GM19240 (cell line): ENCODE data around the gene DGKD.
"Not testable (repeated sequence)": the region's sequence is repeated elsewhere in the genome, so short reads cannot be mapped to it uniquely, and the experiment has no call there.

Experiments used
- DNase-seq: peaks from one replicate; pipeline ENCODE4 v3.0.0; 2011; ENCODE audit warnings: low spot score; ENCODE audit not compliant: insufficient read length

The DGKD gene

GRCh38 chr2:233385489-233386044 lies 31.3 kb downstream of the DGKD start:
- peak; percentile 40 for DNase-seq

DNA sequence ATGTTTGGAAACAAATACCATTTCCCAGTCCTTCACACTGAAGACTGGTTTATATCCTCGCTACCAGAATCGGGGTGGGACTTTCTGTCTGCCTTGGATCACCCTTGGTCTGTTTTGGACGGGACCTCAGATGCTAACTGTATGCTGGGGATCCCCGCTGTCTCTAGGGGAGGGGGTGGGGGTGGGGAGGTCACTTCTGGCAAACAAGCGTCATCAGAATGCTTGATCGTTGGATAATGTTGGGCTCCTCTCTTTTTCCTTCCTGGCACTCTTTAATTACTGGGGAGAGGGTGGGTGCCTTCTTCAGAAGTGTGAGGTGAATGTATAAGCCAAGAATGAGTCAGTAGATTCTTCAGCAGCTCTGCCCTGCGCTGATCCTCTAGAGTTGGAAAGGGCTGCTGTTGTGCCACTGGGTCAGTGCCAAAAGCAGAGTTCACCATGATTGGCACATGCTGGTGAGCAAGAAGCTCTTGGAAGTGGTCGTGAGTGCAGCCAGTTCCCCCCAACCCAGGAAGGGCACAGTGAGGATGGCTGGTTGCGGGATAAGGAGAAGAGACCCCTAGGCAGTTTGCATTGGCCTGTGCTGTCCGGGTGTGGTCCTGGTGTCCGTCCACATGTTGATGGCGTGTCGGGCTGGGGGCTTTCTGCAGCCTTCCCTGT lies 32.2 kb downstream of the DGKD start:
- no peak for DNase-seq

- DNase-seq = no peak
Observed at GRCh38 chr2:233387225-233387624, 32.9 kb downstream of the DGKD start.

DNA sequence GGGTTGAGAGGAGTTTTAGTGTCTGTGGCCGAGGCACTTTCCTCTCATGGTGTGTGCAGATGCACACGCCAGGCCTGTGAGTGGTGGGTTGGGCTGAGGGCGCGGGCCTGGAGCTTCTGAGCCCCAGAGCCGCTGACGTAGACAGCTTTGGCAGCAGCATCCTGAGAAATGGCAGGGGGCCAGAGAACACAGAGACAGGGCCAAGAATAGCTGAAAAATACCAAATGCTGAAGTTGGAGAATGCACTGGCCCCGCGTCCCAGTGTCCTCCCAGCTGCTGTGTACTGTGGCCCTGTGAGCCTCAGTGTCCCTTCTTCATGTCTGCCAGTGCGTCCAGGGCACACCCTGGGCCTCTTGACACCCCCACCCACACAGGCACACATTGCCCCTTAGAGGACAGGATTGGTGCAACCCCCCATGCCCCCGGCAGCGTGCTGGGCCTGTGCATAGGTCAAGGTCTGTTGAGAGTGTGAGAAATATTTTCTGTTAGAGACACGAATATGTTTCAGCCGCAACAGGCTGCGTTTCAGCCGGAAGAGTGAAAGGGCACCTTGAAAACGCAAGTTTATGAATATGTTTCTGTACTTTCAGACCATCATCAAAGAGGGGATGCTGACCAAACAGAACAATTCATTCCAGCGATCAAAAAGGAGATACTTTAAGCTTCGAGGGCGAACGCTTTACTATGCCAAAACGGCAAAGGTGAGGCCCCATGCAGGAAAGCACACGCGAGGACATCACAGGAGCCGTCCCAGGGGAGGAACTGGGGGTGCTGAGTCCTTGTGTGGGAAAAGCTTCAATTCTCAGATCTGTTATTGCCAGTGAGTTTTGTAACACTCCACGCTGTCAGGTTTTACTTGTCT lies 33.6 kb downstream of the DGKD start:
- DNase-seq = no peak

- no peak for DNase-seq
Observed at GRCh38 chr2:233389601-233390125, 35.4 kb downstream of the DGKD start.

- no peak for DNase-seq
Observed at GRCh38 chr2:233395687-233396086, 41.4 kb downstream of the DGKD start.

GRCh38 chr2:233396726-233397665 lies 42.7 kb downstream of the DGKD start:
- DNase-seq = not testable (repeated sequence)

DNA sequence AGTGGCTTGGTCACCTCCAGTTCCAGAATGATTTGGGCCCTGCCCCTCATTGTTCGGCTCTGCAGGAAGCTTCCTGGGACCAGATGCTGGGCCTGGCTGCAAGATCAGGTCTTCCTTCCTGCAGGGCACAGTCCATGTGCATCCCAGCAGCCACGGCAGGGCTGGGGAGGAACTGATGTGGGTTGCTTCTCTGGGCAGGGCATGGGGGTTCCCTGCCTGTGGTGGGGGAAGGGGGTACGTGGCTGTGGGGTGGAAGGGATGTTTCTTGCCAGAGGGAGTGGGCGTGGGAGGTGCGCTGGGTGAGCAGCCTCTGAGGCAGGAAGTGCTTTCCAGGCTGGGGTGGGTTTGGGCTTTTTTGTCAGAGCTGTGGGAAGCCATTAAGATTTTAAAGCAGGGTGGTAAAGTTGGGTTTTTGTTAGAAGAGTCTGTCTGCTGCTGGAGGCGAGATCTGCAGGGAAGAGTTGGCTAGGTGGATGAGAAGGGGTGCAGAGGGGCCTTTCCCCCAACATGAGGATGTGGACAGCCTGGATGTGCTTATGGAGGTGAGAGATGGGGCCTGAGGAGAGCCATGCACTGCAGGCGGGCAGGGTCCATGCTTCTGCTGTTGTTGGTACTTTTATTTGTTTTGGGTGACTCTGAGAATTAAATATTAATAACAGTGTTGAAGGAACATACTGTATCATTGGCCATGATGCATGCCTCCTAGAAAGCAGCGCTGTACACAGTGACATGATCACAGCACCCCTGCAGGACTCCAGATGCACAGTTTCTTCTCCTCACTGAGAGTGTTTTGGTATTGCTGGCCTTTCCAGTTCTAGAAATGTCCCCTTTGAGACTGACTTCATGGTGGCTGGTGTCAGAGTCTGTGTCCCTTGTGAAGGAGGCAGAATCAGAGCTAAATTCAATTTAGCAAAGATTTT lies 45.3 kb downstream of the DGKD start:
- no peak for DNase-seq

DNA sequence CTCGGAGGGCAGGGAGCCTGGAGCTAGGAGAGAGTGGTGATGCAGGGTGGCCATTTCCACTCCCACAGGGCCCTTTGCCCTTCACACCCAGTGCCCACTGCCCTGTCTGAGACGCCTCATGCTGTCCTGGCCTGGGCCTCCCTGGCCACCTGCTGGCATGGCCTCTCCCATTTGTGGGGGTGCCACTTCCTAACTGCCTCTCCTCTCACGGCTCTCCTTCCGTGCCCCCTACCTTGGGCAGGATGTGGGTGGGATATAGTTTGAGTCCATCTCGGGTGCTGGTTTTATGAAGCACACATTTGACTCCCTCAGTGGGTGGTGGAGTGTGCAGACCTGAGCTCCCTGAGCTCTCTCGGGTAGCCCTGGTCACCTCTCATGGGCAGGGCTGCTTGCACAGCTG lies 46.0 kb downstream of the DGKD start:
- DNase-seq = no peak

DNA sequence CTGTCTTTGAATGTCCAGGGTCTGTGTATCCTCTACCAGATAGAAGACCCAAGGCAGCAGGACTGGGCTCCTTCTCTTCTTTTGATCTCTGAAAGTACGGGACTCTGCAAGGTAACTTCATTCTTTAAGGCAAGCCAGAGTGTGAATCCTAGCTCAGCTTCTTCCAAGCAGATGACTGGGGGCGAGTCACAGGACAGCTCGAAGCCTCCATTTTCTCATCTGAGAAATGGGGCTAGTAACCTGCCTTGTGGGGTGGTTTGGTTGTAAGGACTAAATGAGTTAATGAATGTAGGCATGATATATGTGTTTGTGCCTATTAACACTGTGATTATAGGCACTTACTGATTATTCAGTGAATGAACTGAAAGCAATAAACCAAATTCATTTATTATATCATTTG lies 46.7 kb downstream of the DGKD start:
- no peak for DNase-seq

DNA sequence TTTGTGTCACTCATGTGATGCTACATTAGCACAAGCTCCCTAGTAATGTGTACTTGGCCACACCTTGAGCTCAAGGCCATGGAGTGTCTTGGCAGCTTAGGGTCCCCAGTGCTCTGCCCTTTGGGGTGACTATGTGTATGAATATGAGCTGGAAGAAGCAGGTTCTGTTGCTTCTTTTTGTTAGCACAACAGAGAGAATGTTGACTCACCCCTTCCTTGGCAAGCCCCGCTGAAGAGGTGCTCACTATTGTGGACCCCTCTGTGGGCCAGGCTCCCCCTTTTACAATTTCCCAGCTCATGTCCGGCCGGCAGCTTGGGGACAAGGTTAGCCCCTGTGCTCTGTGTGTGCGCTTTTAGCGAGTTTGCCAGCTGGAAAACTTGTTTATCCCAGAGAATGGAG lies 48.1 kb downstream of the DGKD start:
- DNase-seq = no peak

GRCh38 chr2:233402789-233403188 lies 48.5 kb downstream of the DGKD start:
- DNase-seq = no peak

DNA sequence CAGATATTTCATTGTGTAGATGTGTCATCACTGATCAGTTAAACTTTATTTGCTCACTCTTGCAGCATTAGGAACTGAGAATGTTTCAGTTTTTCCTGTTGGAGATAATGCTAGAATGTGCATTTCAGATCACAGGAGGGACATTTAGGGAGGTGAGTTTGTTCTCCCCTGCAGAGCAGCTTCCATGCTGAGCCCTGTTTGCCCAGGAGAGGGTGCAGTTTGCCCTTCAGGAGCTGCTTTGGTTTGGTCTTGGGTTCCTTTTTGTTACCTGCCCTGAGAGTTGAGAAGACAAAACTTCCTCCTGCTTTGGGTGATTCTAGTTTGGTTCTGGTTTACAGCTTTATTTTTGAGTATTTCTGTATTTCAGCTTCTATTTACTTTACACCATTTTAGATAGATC lies 49.9 kb downstream of the DGKD start:
- DNase-seq = peak; percentile 54

DNA sequence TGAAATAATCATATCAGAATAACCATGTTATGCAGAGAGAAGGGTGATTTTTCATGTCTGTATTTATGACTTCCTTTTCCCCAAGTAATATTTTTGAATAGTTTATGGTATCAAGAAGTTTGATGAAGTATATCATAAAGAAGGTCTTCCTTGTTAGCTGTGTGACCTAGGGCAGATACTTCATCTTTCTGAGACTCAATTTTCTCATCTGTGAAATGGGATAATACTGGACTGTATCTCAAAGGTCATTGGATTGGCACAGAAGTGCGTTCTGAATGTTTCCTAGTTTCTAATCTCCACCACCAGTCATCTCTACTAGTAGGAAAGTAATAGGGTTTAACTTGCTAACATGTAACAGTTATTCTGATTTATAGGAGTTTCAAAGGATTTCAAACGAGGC lies 52.6 kb downstream of the DGKD start:
- no peak for DNase-seq

DNA sequence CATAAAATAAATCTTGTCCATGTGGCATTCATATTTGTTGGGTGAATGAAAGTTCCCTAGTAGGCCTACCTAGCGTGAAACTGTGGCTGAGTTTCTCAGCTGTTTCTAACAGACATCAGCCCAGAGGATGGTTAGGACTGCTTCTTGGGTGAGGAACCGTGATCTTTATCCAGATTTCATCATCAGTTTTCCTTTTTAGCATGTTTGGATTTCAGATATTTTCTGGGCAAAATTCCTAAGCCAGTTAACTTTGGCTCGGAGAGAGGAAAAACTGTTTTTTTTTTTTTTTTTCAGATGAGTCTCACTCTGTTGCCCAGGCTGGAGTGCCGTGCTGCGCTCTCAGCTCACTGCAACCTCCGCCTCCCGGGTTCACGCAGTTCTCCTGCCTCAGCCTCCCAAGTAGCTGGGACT lies 53.5 kb downstream of the DGKD start:
- no peak for DNase-seq

GRCh38 chr2:233408366-233409285 lies 54.3 kb downstream of the DGKD start:
- no peak for DNase-seq

DNA sequence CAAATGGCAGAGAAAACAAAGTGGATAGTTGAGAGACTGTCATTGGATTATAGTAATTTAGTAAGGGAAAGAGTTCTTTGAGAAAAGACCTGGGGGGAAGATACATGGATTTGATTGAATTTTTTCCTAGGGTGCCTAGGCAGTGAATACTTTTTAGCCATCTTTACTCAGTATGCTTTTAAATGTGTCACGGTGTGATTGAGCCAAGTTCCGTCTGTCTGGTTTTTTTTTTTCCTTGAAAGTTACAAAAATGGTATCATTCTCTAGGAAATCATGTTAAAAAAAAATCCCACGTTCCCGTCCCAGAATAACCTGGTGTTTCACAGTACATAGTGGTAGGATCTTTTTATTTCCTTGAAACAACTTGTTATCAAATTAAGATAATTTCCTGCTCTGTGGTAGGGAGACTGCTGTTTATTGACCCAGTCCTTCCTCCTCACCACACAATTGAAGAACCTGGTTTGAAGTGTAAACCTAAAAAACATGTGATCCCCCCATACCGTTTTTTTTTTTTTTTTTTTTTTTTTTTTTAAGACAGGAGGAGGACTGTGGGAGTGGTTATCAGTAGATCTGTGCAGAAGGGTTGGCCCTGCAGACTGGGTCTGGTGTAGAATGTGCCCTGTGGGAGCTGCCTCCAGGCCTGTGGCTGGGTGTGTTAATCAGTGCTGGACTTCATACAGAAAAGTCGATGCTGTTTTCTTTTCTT lies 55.1 kb downstream of the DGKD start:
- DNase-seq = no peak

- DNase-seq = no peak
Observed at GRCh38 chr2:233410196-233410760, 56.0 kb downstream of the DGKD start.
